Endothelial cell (in vitro differentiated cells): Measurements from ENCODE around the gene ZNF107. TPM values are rescaled to one million over a fixed set of nuclear protein-coding genes. Genes with fewer than 3 reads are reported as not detected.
A peak's percentile ranks its signal among the peaks of the same experiment; 100 is the strongest.

Source experiments
- DNase-seq: peaks from one replicate; pipeline ENCODE4 v3.0.0; 2021; ENCODE audit warnings: low spot score
- H3K27ac Mint-ChIP-seq: one replicate; pipeline ENCODE4 v1.8.0; 2021; ENCODE audit warnings: mixed read lengths, inconsistent platforms; ENCODE audit not compliant: unreplicated experiment
- H3K27me3 Mint-ChIP-seq: one replicate; pipeline ENCODE4 v1.8.0; 2021; ENCODE audit warnings: mild to moderate bottlenecking, moderate library complexity, mixed read lengths, inconsistent platforms; ENCODE audit not compliant: unreplicated experiment
- H3K36me3 Mint-ChIP-seq: one replicate; pipeline ENCODE4 v1.8.0; 2021; ENCODE audit warnings: mild to moderate bottlenecking, low read depth, mixed read lengths, inconsistent platforms; ENCODE audit not compliant: unreplicated experiment
- H3K4me1 Mint-ChIP-seq: one replicate; pipeline ENCODE4 v1.8.0; 2021; ENCODE audit warnings: mild to moderate bottlenecking, mixed read lengths, inconsistent platforms; ENCODE audit not compliant: unreplicated experiment
- H3K4me3 Mint-ChIP-seq: one replicate; pipeline ENCODE4 v1.8.0; 2021; ENCODE audit warnings: mild to moderate bottlenecking, mixed read lengths, inconsistent platforms; ENCODE audit not compliant: unreplicated experiment
- H3K9me3 Mint-ChIP-seq: one replicate; pipeline ENCODE4 v1.8.0; 2021; ENCODE audit warnings: mixed read lengths, inconsistent platforms; ENCODE audit not compliant: unreplicated experiment
- CTCF ChIP-seq: fragments of 200-600 bp; sonication (generic); IDR thresholded peaks from one replicate; pipeline ENCODE4 v1.5.0; 2021; ENCODE audit warnings: antibody characterized with exemption; ENCODE audit not compliant: unreplicated experiment
- long read RNA-seq: library from polyadenylated mRNA; unstranded; transcript quantifications from one replicate; pipeline ENCODE4 v2.0.0, GENCODE V29; 2020; ENCODE audit not compliant: unreplicated experiment
- total RNA-seq: library from RNA; stranded (reverse); fragmentation: NEBNext Ultra II Directional; extraction: Animal tissue kit (Norgen Biotek cat#: 25700); gene quantifications from one replicate; pipeline ENCODE4 v1.2.1, GENCODE V29; 2021; ENCODE audit not compliant: unreplicated experiment

ZNF107 gene
- 10.4 TPM for total RNA-seq
- long read RNA-seq, full-length matches to known transcripts: 1 of 1 reads
- long read RNA-seq, partial matches to known transcripts: 0 of 1 reads
- long read RNA-seq, other reads (novel, unspliced or antisense): 0 of 1 reads

GRCh38 chr7:64665980-64666662 is at the start of gene ZNF107:
Gene ZNF107 (plus strand): TSS chr7:64666133. CDS start chr7:64666283, 150 bp downstream.
- no peak for TF ChIP-seq CTCF
- Mint-ChIP-seq H3K27ac (peak within 1 kb of the TSS; percentile 97), H3K4me3 (peak within 1 kb of the TSS; percentile 95), H3K9me3 (no peaks in the 10 kb centered on the region), H3K4me1 (peaks cover 13% of the 10 kb centered on the region), H3K27me3 (no peaks in the 10 kb centered on the region), H3K36me3 (peaks cover 3% of the 10 kb centered on the region)
- peak; percentile 80 for DNase-seq

- H3K27ac Mint-ChIP-seq: no peak overlapping the region
- peak; percentile 80 for TF ChIP-seq CTCF
- DNase-seq: peak; percentile 37
- H3K9me3 Mint-ChIP-seq: peaks cover 16% of the 10 kb centered on the region
- H3K36me3 Mint-ChIP-seq: peaks cover 3% of the 10 kb centered on the region
- H3K4me1 Mint-ChIP-seq: no peaks in the 10 kb centered on the region
- H3K27me3 Mint-ChIP-seq: no peaks in the 10 kb centered on the region
- H3K4me3 Mint-ChIP-seq: no peak overlapping the region
Measured at GRCh38 chr7:64618785-64619456, 47.0 kb upstream of the ZNF107 start.

- no peaks in the 10 kb centered on the region for H3K4me1 Mint-ChIP-seq
- H3K27ac Mint-ChIP-seq: no peak overlapping the region
- DNase-seq: no peak
- H3K36me3 Mint-ChIP-seq: peaks cover 3% of the 10 kb centered on the region
- no peak overlapping the region for H3K4me3 Mint-ChIP-seq
- H3K27me3 Mint-ChIP-seq: no peaks in the 10 kb centered on the region
- peaks cover 16% of the 10 kb centered on the region for H3K9me3 Mint-ChIP-seq
- no peak for TF ChIP-seq CTCF
Measured at GRCh38 chr7:64619705-64620104, 46.2 kb upstream of the ZNF107 start.

- TF ChIP-seq CTCF: no peak
- H3K27me3 Mint-ChIP-seq: peaks cover 2% of the 10 kb centered on the region
- peaks cover 3% of the 10 kb centered on the region for H3K36me3 Mint-ChIP-seq
- H3K4me1 Mint-ChIP-seq: no peaks in the 10 kb centered on the region
- H3K4me3 Mint-ChIP-seq: no peak overlapping the region
- no peak overlapping the region for H3K27ac Mint-ChIP-seq
- peaks cover 10% of the 10 kb centered on the region for H3K9me3 Mint-ChIP-seq
- DNase-seq: no peak
Measured at GRCh38 chr7:64621656-64622055, 44.3 kb upstream of the ZNF107 start.
